Testis (tissue), 2 donors: ENCODE results near the gene MRPS7.

Source experiments
- CTCF ChIP-seq, 3 experiments: fragments of 450-650 bp in 2 of 3; fragments of 200-600 bp in 1 of 3; sonication (generic) in 1 of 3; IDR thresholded peaks; one replicate each; pipeline ENCODE4 v1.5.1; 2016 to 2019; ENCODE audit warnings: antibody characterized with exemption in 3 of 3, mild to moderate bottlenecking in 2 of 3, moderate library complexity in 1 of 3
- POLR2A ChIP-seq: fragments of 450-650 bp; IDR thresholded peaks from one replicate; pipeline ENCODE4 v1.6.1; 2017; ENCODE audit warnings: antibody characterized with exemption, mild to moderate bottlenecking, moderate library complexity

- no peak for TF ChIP-seq CTCF (IDR thresholded peaks at IDR 0.05)
- no peak for TF ChIP-seq POLR2A
These were observed 11.1 kb downstream of the MRPS7 start for GRCh38 chr17:75272848-75273184.
